CD4-positive, alpha-beta T cell (primary cell): ENCODE measurements around the gene NOS1. TPM values are rescaled to one million over a fixed set of nuclear protein-coding genes. Genes with fewer than 3 reads are reported as not detected.
A peak's percentile ranks its signal among the peaks of the same experiment; 100 is the strongest.

Experiments
- ATAC-seq: fragments of 200-7000 bp; cut with Tn5 transposase; one replicate; pipeline ENCODE4 v1.10.0; 2022; ENCODE audit warnings: mild to moderate bottlenecking; ENCODE audit not compliant: poor library complexity
- CTCF ChIA-PET: fragments of 350-600 bp; sonication (Branson Sonifier 250); formaldehyde crosslinking; loops from one replicate; lab custom pipeline; 2021; ENCODE audit warnings: antibody characterized with exemption, inconsistent platforms; lab: Charles Lee
- POLR2A ChIA-PET: fragments of 350-600 bp; sonication (Branson Sonifier 250); formaldehyde crosslinking; loops from one replicate; lab custom pipeline; 2021; ENCODE audit warnings: antibody characterized with exemption, inconsistent platforms; lab: Charles Lee
- DNase-seq, 14 experiments: peaks; one replicate each; pipeline ENCODE4 v3.0.0-alpha.2; 2013 to 2020; ENCODE audit warnings: mixed read lengths in 2 of 14
- H3K27ac ChIP-seq, 2 donors: one replicate each; pipeline versions ENCODE4 v1.5.1 to v1.7.0; 2013; ENCODE audit warnings: low read length in 2 of 2, low read depth in 1 of 2, mild to moderate bottlenecking in 1 of 2
- H3K27me3 ChIP-seq, 2 experiments: 1 replicate in 1 of 2; 2 replicates in 1 of 2; pipeline versions ENCODE4 v1.6.1 to v1.7.0; 2013; ENCODE audit warnings: low read length in 2 of 2, control low read depth in 1 of 2, mild to moderate bottlenecking in 1 of 2, moderate library complexity in 1 of 2; ENCODE audit not compliant: insufficient read depth in 2 of 2, control insufficient read depth in 1 of 2
- H3K36me3 ChIP-seq: one replicate; pipeline ENCODE4 v1.6.1; 2013; ENCODE audit warnings: low read length, control low read depth; ENCODE audit not compliant: insufficient read depth
- H3K4me1 ChIP-seq: one replicate; pipeline ENCODE4 v1.6.1; 2013; ENCODE audit warnings: low read length, control low read depth; ENCODE audit not compliant: insufficient read depth
- H3K4me3 ChIP-seq: one replicate; pipeline ENCODE4 v1.5.1; 2013; ENCODE audit warnings: mild to moderate bottlenecking, low read length, moderate library complexity
- H3K9me3 ChIP-seq, 2 experiments: 1 replicate in 1 of 2; 2 replicates in 1 of 2; pipeline versions ENCODE4 v1.6.1 to v1.7.0; 2013; ENCODE audit warnings: low read length in 2 of 2, mild to moderate bottlenecking in 2 of 2, control low read depth in 1 of 2, moderate library complexity in 1 of 2; ENCODE audit not compliant: control insufficient read depth in 1 of 2, insufficient read depth in 1 of 2
- H3K27ac Mint-ChIP-seq: one replicate; pipeline ENCODE4 v1.8.0; 2020; ENCODE audit warnings: mixed read lengths
- H3K27me3 Mint-ChIP-seq: one replicate; pipeline ENCODE4 v1.8.0; 2021; ENCODE audit warnings: mixed read lengths
- H3K36me3 Mint-ChIP-seq: one replicate; pipeline ENCODE4 v1.8.0; 2021; ENCODE audit warnings: low read depth, mixed read lengths
- H3K4me1 Mint-ChIP-seq: one replicate; pipeline ENCODE4 v1.8.0; 2021; ENCODE audit warnings: low read depth, mixed read lengths
- H3K4me3 Mint-ChIP-seq: one replicate; pipeline ENCODE4 v1.8.0; 2020; ENCODE audit warnings: mild to moderate bottlenecking, mixed read lengths
- H3K9me3 Mint-ChIP-seq: one replicate; pipeline ENCODE4 v1.8.0; 2020; ENCODE audit warnings: mixed read lengths
- intact Hi-C, 2 experiments: fragments of 100-400 bp; cut with DNase I in 1 of 2; cut with micrococcal nuclease in 1 of 2; formaldehyde crosslinking; loops; one replicate each; pipeline versions ENCODE4 v1.15.1 to v1.9.0; 2023 to 2025; cut with DNase I, micrococcal nuclease
- total RNA-seq, 174 experiments: library from RNA in 2 of 174; stranded (reverse) in 2 of 174; gene quantifications; one replicate each; pipeline ENCODE4 v1.2.3 and lab custom pipeline; 2021 to 2026
- TF ChIP-seq, protein P1 (sequence below): fragments of 200-600 bp; IDR thresholded peaks from one replicate; pipeline ENCODE4 v1.8.0; 2022; ENCODE audit warnings: antibody characterized with exemption, mild to moderate bottlenecking

Gene NOS1
- total RNA-seq, 2 experiments from 2014 or later = not detected

DNA sequence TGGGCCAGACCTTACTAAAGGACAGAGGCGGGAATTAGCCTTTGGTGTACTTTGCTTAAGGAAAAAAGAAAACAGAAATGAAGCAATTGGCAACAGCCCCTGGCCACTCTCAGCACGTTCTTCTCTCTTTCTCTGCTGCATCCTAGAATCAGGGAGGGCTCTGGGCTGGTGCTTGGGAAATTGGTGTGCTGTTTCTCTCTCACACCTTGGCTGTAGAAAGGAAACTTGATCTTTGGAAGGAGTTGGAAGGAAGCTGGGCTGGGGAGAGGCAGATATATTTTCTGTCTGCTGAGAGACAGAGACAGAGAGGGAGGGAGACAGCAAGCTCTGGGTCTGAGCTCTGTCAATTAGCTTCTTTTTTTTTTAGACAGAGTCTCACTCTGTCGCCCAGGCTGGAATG is 27.4 kb downstream of the NOS1 start:
- Mint-ChIP-seq H3K4me3 (no peak overlapping the region), H3K36me3 (no peaks in the 10 kb centered on the region), H3K9me3 (peaks cover 3% of the 10 kb centered on the region), H3K27ac (no peak overlapping the region), H3K4me1 (no peaks in the 10 kb centered on the region), H3K27me3 (peaks cover 53% of the 10 kb centered on the region)
- Histone ChIP-seq H3K4me1 (no peaks in the 10 kb centered on the region), H3K27ac (no peak overlapping the region), H3K4me3 (no peak overlapping the region), H3K27me3 (peaks cover 11 to 15% of the 10 kb centered on the region in 2 experiments), H3K9me3 (peaks cover 0 to 23% of the 10 kb centered on the region in 2 experiments), H3K36me3 (no peaks in the 10 kb centered on the region)
- ChIA-PET POLR2A (no interaction called here), CTCF (no interaction called here)
- DNase-seq (no peak), ATAC-seq (no peak)
- TF ChIP-seq, protein P1, sequence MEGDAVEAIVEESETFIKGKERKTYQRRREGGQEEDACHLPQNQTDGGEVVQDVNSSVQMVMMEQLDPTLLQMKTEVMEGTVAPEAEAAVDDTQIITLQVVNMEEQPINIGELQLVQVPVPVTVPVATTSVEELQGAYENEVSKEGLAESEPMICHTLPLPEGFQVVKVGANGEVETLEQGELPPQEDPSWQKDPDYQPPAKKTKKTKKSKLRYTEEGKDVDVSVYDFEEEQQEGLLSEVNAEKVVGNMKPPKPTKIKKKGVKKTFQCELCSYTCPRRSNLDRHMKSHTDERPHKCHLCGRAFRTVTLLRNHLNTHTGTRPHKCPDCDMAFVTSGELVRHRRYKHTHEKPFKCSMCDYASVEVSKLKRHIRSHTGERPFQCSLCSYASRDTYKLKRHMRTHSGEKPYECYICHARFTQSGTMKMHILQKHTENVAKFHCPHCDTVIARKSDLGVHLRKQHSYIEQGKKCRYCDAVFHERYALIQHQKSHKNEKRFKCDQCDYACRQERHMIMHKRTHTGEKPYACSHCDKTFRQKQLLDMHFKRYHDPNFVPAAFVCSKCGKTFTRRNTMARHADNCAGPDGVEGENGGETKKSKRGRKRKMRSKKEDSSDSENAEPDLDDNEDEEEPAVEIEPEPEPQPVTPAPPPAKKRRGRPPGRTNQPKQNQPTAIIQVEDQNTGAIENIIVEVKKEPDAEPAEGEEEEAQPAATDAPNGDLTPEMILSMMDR = no peak
- intact Hi-C loops = no loop called here

DNA sequence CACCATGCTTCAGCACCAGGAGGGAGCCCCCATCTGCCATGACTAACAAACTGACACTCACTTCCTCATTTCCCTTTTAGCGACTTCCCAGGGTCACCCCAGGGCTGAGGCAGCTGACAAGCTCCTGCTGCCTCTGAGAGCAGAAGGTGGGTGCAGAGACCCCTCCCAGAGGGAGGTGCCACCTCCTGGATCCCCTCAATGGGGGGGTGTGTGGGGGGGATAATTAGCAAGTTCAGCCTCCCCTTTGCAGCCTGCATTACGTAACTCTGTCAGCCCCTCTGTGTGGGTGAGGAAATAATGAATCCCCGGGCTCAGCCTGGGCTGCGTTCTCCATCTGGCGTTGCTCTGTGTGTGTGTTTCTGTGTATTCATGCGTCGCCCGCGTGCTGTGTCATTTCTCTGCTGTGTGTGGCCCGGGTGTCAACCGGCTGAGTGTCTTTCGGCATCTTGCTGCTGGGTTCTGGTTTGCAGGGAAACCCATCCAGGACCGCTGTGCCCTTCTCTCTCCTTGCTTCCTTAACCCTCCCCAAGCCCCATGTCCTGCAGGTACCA is 28.0 kb downstream of the NOS1 start:
- Mint-ChIP-seq H3K36me3 (no peaks in the 10 kb centered on the region), H3K27ac (no peak overlapping the region), H3K27me3 (peaks cover 52% of the 10 kb centered on the region), H3K4me3 (no peak overlapping the region), H3K4me1 (no peaks in the 10 kb centered on the region), H3K9me3 (peaks cover 3% of the 10 kb centered on the region)
- POLR2A ChIA-PET = no interaction called here
- no peak for ATAC-seq
- CTCF ChIA-PET = no interaction called here
- peaks cover 11 to 15% of the 10 kb centered on the region in 2 experiments for H3K27me3 ChIP-seq
- intact Hi-C loops = no loop called here
- H3K4me1 ChIP-seq = no peaks in the 10 kb centered on the region
- no peak overlapping the region for H3K4me3 ChIP-seq
- H3K36me3 ChIP-seq = no peaks in the 10 kb centered on the region
- H3K9me3 ChIP-seq = peaks cover 0 to 23% of the 10 kb centered on the region in 2 experiments
- DNase-seq = peak in 1 of 14 experiments; percentile 4
- TF ChIP-seq, protein P1 = no peak
- no peak overlapping the region for H3K27ac ChIP-seq

DNA sequence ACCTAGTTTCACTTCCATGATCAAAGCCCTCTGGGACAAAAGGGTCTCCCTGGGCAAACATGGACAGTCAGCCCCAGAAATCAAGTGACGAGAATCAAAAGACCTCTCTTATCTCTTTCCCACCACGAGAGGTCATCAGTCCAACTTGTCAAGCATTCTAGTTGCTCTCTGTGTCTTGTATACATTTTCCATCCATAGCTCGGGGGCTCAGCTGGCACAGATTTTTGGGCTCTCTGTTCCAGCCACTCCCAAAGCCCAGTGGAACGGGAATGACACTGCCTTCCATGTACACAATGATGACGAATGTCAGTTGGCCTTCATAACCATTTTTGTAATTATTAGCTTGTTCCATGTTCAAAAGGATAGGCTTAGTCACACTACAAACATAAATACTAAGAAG is 29.7 kb downstream of the NOS1 start:
- H3K27me3 Mint-ChIP-seq = peaks cover 54% of the 10 kb centered on the region
- H3K4me1 Mint-ChIP-seq = no peaks in the 10 kb centered on the region
- ATAC-seq = no peak

More for the DNA sequence above, 29.7 kb downstream of the NOS1 start:
- ChIA-PET POLR2A (no interaction called here), CTCF (no interaction called here)
- no peaks in the 10 kb centered on the region for H3K4me1 ChIP-seq
- intact Hi-C loops = no loop called here
- no peak overlapping the region for H3K4me3 ChIP-seq
- H3K36me3 Mint-ChIP-seq = no peaks in the 10 kb centered on the region
- TF ChIP-seq, protein P1 = no peak
- peaks cover 0 to 27% of the 10 kb centered on the region in 2 experiments for H3K9me3 ChIP-seq
- peaks cover 3% of the 10 kb centered on the region for H3K9me3 Mint-ChIP-seq
- DNase-seq = no peak
- H3K4me3 Mint-ChIP-seq = no peak overlapping the region
- H3K36me3 ChIP-seq = no peaks in the 10 kb centered on the region
- H3K27ac ChIP-seq = no peak overlapping the region
- H3K27ac Mint-ChIP-seq = no peak overlapping the region
- peaks cover 11 to 20% of the 10 kb centered on the region in 2 experiments for H3K27me3 ChIP-seq
